ENCODE measurements around the gene SLC35D1.

DNA sequence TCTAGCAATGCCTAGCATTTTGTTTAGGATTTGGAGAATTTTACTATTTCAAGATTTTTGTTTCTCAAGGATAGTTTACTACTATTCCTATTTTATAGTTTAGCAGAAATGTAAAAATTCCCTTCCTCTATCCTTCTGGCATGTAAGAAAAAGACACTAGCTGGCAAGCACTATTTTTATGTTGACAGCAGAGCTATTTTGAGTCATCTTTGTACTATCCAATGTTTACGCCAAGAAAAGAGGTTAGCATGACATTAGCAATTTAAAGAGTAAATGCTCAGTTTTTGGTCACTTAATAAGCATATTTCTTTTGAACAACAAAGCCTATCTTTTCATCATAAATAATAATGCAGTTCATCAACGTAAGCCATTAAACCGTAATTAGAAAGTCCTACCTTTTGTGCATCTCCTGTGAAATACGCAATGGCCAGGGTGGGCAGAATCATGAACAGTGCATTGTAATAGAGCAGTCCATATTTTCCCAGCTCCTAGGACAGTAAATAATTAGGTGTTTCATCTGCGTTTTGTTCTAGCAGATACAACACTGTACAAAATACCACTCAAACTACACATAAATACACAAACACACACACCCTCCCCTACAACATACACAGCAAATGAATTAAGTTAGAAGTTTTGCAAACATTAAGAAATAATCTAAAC is 12.0 kb downstream of the SLC35D1 start:
- TF ChIP-seq FOXM1 (IDR thresholded peaks at IDR 0.05; ENCODE audit: borderline replicate concordance, low read depth) (no peak), CREB1 (IDR thresholded peaks at IDR 0.05; ENCODE audit: low read depth) (no peak), EP300 (IDR thresholded peaks at IDR 0.05; ENCODE audit: borderline replicate concordance) (no peak), YY1 (IDR thresholded peaks at IDR 0.05; ENCODE audit: low read depth) (no peak), RAD21 (IDR thresholded peaks at IDR 0.05; ENCODE audit: low read depth) (no peak), TAF1 (IDR thresholded peaks at IDR 0.05; ENCODE audit: low read depth) (no peak), TEAD4 (IDR thresholded peaks at IDR 0.05) (no peak), NFIC (IDR thresholded peaks at IDR 0.05) (no peak), TCF12 (IDR thresholded peaks at IDR 0.05; ENCODE audit: low read depth) (no peak), ZBTB7A (IDR thresholded peaks at IDR 0.05; ENCODE audit: low read depth) (no peak)
- TF ChIP-seq, protein P1, sequence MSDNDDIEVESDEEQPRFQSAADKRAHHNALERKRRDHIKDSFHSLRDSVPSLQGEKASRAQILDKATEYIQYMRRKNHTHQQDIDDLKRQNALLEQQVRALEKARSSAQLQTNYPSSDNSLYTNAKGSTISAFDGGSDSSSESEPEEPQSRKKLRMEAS (IDR thresholded peaks at IDR 0.05) = no peak
- TF ChIP-seq, protein P2, sequence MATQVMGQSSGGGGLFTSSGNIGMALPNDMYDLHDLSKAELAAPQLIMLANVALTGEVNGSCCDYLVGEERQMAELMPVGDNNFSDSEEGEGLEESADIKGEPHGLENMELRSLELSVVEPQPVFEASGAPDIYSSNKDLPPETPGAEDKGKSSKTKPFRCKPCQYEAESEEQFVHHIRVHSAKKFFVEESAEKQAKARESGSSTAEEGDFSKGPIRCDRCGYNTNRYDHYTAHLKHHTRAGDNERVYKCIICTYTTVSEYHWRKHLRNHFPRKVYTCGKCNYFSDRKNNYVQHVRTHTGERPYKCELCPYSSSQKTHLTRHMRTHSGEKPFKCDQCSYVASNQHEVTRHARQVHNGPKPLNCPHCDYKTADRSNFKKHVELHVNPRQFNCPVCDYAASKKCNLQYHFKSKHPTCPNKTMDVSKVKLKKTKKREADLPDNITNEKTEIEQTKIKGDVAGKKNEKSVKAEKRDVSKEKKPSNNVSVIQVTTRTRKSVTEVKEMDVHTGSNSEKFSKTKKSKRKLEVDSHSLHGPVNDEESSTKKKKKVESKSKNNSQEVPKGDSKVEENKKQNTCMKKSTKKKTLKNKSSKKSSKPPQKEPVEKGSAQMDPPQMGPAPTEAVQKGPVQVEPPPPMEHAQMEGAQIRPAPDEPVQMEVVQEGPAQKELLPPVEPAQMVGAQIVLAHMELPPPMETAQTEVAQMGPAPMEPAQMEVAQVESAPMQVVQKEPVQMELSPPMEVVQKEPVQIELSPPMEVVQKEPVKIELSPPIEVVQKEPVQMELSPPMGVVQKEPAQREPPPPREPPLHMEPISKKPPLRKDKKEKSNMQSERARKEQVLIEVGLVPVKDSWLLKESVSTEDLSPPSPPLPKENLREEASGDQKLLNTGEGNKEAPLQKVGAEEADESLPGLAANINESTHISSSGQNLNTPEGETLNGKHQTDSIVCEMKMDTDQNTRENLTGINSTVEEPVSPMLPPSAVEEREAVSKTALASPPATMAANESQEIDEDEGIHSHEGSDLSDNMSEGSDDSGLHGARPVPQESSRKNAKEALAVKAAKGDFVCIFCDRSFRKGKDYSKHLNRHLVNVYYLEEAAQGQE (IDR thresholded peaks at IDR 0.05; ENCODE audit: low read depth) = no peak

Measured in Ishikawa (cell line).